IPS-15b (cell line): ENCODE measurements around the gene PIEZO1.

ENCODE experiments used
- H3K27me3 ChIP-seq: one replicate; pipeline ENCODE4 v1.6.1; 2013; ENCODE audit warnings: low read length; ENCODE audit not compliant: control insufficient read depth, insufficient read depth
- H3K36me3 ChIP-seq: one replicate; pipeline ENCODE4 v1.6.1; 2013; ENCODE audit warnings: low read length; ENCODE audit not compliant: control insufficient read depth, insufficient read depth
- H3K4me1 ChIP-seq: one replicate; pipeline ENCODE4 v1.6.1; 2013; ENCODE audit warnings: mild to moderate bottlenecking, low read length; ENCODE audit not compliant: control insufficient read depth, insufficient read depth
- H3K4me3 ChIP-seq: one replicate; pipeline ENCODE4 v1.5.1; 2013; ENCODE audit warnings: low read depth, low read length
- H3K9ac ChIP-seq: one replicate; pipeline ENCODE4 v1.6.1; 2013; ENCODE audit warnings: low read depth, mild to moderate bottlenecking, low read length
- H3K9me3 ChIP-seq: one replicate; pipeline ENCODE4 v1.6.1; 2013; ENCODE audit warnings: mild to moderate bottlenecking, low read length; ENCODE audit not compliant: control insufficient read depth, insufficient read depth

Gene PIEZO1

DNA sequence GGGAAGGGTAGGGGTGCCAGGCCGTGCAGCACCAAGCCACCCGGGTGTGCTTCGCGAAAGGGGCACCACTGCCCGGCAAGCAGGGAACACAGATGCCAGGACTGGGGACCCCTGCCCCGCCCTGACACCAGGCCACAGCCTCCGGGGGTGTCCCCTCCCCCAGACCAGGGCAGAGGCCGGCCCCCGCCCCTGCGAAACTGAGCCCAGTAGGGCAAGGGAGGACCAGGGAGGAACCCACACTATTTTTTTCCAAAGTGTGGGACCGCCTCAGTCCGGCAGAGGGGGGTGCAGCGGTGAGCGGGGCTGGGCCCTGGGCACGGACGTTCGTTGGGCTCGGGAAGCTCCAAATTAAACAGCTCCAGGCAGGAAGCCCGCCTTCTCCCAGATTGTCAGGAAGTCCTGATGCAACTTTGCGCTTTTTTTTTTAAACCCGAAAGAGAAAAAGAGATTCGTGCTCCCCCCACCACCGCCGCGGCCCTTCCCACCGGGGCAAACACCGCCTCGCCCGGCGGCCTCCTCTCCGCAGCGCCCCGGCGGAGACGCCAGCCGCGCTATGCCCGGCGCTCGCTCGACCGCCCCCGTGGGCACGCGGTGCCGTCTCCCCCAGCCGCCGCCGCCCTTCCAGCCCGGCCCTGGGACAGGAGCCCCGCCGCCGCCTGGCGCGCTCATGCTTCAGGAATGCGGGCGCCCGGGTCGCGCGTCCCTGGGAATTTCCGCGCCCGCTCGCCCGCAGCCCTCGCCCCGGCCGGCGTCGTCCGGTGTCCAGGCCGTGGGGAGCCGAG is 755 bp downstream of the PIEZO1 start:
- peaks cover 2% of the 10 kb centered on the region for H3K4me1 ChIP-seq
- H3K27me3 ChIP-seq = no peaks in the 10 kb centered on the region
- no peaks in the 10 kb centered on the region for H3K9me3 ChIP-seq
- H3K36me3 ChIP-seq = no peaks in the 10 kb centered on the region
- no peak overlapping the region for H3K9ac ChIP-seq
- H3K4me3 ChIP-seq = peak overlapping the region; percentile 30

DNA sequence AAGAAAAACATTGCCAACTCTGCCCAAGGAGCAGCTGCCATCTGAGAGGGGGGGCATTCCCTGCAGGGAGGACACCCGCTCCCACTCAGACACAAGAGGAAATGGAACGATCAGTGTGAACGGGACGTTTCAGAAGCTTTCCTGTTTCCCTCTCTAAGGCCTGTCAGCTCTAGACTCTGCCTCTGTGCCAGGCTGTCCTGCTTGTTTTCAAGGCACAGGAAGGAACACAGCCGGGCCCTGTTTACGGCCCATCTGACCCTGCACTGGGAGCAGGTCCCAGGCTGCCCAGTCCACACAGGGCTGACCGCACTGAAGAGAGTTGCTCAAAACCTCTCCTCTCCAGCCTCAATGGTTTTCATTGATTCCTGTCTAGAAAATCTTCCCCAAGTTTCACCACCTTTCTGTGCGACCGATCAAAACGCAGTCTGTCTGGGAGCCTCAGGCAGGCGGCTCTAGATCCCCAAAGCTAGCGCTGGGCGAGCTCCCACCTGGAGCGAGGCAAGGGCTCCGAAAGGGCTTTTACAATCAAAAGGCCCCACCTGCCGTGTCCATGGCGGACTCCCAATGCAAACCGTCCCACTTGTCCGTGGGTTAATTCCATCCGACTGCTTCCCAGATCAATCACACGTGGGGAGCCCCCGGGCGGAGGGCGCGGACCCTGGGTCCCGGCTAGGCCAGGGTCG is 1.5 kb downstream of the PIEZO1 start:
- peaks cover 2% of the 10 kb centered on the region for H3K4me1 ChIP-seq
- no peaks in the 10 kb centered on the region for H3K9me3 ChIP-seq
- peak overlapping the region; percentile 37 for H3K9ac ChIP-seq
- H3K36me3 ChIP-seq = no peaks in the 10 kb centered on the region
- H3K4me3 ChIP-seq = peak overlapping the region; percentile 30
- H3K27me3 ChIP-seq = no peaks in the 10 kb centered on the region

DNA sequence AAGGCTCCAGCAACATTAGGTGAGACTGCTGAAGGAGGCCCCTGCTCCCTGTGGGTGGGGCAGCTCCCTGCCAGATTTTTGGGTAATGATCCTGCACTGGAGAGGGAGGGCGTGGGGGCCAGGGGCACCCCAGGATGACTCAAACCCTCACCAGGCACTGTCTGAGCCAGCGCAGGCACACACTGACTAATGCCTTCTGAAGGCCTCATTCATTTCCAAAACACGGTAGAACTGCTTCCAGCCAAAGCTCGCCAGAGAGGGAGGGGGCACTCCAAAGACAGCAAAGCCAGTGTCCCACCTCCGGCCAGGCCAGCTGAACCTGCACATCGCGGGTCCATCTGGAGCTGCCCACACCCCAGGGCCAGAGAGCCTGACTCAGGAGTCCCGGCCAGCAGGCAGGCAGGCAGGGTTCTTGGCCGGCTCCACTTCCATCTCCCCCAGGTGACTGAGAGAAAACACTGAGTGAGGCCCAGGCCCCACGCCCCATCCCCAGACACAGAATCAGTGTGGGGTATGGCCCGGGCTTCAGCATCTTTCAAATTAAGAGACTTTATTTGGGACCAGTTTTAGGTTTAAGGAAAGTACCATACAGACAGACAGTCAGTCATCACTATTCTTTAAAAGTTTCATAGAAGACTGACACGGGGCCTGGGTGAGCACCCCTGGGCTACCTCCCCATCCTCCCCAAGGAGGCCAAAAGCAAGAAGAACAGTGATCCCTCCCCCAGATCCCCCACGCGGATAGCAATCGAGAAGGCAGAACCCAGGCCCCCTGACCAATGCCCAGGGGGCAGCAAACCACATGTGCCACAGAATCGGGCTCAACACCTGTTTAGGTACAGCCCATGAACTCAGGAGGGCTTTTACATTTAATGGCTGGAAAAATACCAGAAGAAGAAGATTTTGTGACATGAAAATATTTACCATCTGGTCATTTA is 2.3 kb downstream of the PIEZO1 start:
- Histone ChIP-seq H3K27me3 (no peaks in the 10 kb centered on the region), H3K4me3 (no peak overlapping the region), H3K9ac (peak overlapping the region; percentile 37), H3K4me1 (peaks cover 4% of the 10 kb centered on the region), H3K9me3 (no peaks in the 10 kb centered on the region), H3K36me3 (no peaks in the 10 kb centered on the region)

DNA sequence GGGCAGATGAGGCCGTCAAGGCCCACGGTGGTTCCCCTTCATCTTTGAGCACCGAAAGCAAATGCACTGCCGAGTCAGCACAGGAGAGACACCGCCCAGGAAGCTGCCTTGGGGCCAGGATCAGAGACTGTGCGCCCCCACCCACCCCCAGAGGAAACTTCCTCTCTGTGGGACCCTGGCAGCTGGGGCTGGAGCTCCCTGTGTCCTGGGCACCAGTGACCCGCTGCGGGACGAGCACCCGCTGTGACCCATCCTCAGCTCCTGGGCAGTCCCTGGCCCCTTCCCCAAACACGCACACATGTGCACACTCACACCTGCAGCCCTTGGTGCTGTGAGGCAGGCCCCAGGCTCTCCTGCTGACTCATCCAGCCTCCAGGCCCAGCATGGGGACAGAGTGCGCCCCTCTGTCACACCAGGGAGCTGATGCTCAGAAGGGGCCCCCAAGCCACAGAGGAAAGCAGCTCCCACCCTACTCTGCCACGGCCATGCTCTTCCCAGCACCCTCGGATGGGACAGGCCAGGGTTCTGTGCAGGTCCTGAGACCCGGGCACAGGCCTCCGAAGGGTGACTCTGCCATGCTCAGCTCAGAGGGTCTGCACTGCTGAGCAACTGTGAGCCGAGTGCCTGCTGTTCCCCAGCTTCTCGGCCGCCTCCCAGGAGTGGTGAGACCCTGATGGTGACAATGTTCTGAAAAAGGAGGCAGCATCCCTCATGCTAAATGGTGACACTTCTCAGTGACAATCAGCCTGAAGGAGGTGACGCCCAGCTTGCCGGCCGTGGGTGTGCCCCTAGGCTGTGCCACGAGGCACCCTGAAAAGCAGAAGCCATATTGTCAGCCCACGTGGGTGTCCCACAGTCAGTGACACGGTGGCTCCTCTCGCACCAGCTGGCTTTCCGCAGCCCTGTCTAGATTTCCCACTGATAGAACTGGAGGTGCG is 3.6 kb downstream of the PIEZO1 start:
- H3K36me3 ChIP-seq = no peaks in the 10 kb centered on the region
- H3K4me3 ChIP-seq = no peak overlapping the region
- no peaks in the 10 kb centered on the region for H3K9me3 ChIP-seq
- H3K27me3 ChIP-seq = no peaks in the 10 kb centered on the region
- H3K4me1 ChIP-seq = peaks cover 4% of the 10 kb centered on the region
- no peak overlapping the region for H3K9ac ChIP-seq

DNA sequence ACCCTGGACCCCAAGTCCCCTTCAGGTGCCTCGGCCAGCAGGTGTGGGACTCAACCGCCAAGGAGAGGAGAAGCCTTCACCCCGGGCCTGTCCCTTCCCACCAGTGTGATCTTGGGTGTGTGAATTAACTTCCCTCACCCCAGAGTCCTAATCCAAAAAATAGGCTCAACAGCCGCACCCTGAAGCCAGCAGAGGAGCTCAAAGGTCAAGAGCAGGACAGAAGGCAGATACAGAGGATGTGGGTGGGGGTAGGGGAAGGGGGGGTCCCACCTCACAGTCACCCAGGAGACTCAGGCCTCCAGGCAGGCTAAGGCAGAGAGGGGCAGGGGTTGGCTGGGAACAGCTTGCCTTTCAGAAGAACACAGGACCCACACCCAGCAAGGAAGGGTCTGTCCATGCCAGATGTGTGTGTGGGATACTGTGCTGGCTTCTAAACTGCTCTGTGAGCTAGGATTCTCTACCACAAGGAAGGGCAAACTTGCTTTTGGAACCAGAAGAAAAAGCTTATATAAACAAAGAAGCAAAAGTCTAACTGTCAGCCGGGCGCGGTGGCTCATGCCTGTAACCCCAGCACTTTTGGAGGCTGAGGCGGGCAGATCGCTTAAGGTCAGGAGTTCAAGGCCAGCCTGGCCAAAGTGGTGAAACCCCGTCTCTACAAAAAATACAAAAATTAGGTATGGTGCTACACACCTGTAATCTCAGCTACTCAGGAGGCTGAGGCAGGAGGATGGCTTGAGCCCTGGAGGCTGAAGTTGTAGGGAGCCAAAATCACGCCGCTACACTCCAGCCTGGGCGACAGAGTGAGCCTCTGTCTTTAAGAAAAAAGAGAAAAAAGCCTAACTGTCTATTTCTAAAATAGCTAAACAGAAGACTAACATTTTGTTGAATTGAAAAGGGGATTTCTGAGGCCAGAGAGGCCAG is 4.6 kb downstream of the PIEZO1 start:
- Histone ChIP-seq H3K4me3 (no peak overlapping the region), H3K36me3 (no peaks in the 10 kb centered on the region), H3K4me1 (peaks cover 4% of the 10 kb centered on the region), H3K9me3 (no peaks in the 10 kb centered on the region), H3K9ac (peak overlapping the region; percentile 37), H3K27me3 (no peaks in the 10 kb centered on the region)

DNA sequence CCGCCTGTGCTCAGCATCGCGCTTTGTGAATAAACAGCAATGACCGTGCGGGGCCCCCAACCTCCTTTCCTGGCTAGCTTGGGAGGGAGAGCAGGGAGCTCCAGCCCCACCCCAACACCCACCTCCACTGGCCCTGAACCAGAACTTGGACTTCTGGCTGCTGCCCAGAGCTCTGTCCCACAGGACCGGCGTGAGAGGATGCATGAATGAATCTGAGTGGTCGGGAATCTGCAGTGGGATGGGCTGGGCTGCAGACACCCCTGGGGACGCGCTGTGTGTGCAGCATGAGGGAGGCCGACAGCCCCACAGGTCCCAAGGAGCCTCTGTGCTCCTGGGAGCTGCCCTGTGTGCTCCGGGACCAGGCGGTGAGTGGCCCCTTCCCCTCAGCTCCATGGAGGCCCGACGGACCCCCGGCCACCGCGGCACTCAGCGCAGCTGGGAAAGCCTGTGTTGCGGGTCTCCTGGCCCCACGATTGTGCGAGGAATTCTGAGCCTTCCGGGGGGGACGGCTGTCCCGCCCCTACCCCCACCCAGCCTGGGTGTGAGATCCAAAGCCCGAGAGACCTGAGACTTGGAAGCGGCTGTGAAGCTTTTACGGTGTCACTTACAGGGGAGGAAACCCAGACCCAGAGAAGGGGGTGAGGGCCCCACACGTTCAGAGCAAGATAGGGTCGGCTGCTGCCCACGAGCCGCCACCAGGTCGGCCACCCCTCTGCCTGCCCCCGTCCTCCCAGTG is 5.4 kb downstream of the PIEZO1 start:
- Histone ChIP-seq H3K27me3 (no peaks in the 10 kb centered on the region), H3K9ac (peak overlapping the region; percentile 37), H3K9me3 (no peaks in the 10 kb centered on the region), H3K4me3 (no peak overlapping the region), H3K36me3 (no peaks in the 10 kb centered on the region), H3K4me1 (peaks cover 4% of the 10 kb centered on the region)

DNA sequence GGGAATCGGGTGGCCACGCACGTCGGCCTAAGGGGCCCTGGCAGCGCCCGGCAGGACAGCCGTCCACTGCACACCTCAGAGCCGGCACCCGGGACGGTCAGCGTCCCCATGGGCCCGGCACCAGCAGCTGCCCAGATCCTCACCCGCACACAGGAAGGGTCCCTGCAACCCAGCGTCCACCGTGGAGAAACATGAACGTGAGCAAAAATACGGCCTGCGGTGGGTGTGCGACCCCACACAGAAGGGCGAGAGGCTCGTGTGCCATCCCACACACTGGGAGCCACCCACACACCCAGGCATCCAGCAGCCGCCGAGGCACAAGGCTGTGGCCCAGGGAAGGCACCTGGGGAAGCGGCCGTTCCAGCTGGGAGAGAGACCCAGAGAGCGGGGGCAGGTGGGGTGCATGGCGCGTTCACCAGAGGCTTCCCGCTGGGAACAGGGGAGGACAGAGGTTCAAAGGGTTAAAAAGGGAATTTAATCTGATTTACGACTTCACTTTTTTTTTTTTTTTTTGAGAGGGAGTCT is 6.4 kb downstream of the PIEZO1 start:
- no peaks in the 10 kb centered on the region for H3K9me3 ChIP-seq
- no peak overlapping the region for H3K9ac ChIP-seq
- no peaks in the 10 kb centered on the region for H3K27me3 ChIP-seq
- H3K36me3 ChIP-seq = no peaks in the 10 kb centered on the region
- no peak overlapping the region for H3K4me3 ChIP-seq
- H3K4me1 ChIP-seq = peaks cover 3% of the 10 kb centered on the region

DNA sequence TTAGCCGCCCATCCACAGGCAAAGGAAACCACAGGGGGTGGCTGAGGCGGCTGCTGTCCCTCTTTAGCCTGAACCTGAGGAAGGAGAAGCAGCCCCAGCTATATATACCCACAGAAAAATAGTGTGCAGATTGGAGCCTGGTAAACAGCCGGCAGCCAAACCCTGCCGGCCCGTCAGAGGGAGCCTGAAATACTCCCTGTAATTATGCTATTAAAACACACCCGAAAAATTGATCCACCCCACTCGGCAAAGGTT is 6.8 kb downstream of the PIEZO1 start:
- peaks cover 2% of the 10 kb centered on the region for H3K4me1 ChIP-seq
- no peaks in the 10 kb centered on the region for H3K27me3 ChIP-seq
- no peaks in the 10 kb centered on the region for H3K36me3 ChIP-seq
- H3K9me3 ChIP-seq = no peaks in the 10 kb centered on the region
- H3K4me3 ChIP-seq = no peak overlapping the region
- H3K9ac ChIP-seq = no peak overlapping the region

DNA sequence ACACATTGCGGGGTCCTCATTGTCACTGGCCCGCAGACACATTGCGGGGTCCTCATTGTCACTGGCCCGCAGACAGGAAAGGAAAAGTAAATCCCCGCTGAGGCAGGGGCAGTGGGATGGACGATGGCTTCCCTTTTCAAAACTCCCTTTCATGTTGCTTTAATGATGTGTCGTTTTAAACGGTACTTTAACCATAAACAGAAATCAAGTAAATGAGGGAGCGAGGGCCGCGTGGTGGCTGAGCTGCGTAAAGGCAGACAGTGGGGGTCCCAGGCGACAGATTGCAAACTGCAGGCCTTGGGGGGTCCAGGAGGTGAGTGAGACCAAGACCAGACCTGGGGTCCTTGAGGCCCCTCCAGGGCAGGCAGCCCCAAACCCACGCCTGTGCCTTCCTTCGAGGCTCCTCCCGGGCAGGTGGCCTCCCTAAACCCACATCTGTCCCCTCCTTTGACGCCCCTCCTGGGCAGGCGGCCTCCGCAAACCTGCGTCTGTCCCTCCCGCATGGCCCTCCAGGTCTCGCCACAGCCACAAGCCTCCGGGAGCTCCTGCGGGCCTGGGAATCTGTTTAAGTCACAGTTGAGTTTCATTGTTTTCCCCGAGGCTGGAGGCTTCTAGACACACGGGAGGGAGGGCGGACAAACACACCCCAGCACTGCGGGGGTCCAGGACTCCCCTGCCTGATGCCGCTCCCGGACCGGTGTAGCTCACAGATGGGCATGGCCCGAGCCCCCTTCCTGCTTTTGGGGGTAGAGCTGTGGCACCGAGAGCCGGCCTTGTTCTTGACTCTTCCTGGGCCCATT is 7.3 kb downstream of the PIEZO1 start:
- H3K4me1 ChIP-seq = peaks cover 2% of the 10 kb centered on the region
- H3K4me3 ChIP-seq = no peak overlapping the region
- no peaks in the 10 kb centered on the region for H3K9me3 ChIP-seq
- no peaks in the 10 kb centered on the region for H3K27me3 ChIP-seq
- no peak overlapping the region for H3K9ac ChIP-seq
- no peaks in the 10 kb centered on the region for H3K36me3 ChIP-seq
